IMR-90 (cell line): ENCODE results near the gene BPIFB2. TPM values are rescaled to one million over a fixed set of nuclear protein-coding genes. Genes with fewer than 3 reads are reported as not detected.

Source experiments
- ATAC-seq: fragments of 200-7000 bp; cut with Tn5 transposase; 2 replicates; pipeline ENCODE4 v1.9.1; 2020; ENCODE audit warnings: low read depth, mild to moderate bottlenecking, moderate library complexity
- BruUV-seq: library from RNA; stranded (reverse); fragments of 400-500 nt; replicated peaks from 2 replicates; lab custom pipeline; 2021; lab: Mats Ljungman, UMichigan
- CTCF ChIA-PET: fragments of 300-600 bp; formaldehyde crosslinking; extraction: SDS; loops from one replicate; lab custom pipeline; 2021; ENCODE audit warnings: antibody characterized with exemption; lab: Yijun Ruan, JAX
- POLR2A ChIA-PET: fragments of 300-600 bp; sonication (Branson Sonifier 250); formaldehyde crosslinking; loops from one replicate; lab custom pipeline; 2022; ENCODE audit warnings: antibody characterized with exemption; ENCODE audit not compliant: unreplicated experiment; lab: Charles Lee
- DNase-seq: peaks from one replicate; pipeline ENCODE4 v3.0.0; 2013
- H2AFZ ChIP-seq: replicated peaks from 2 replicates; pipeline ENCODE3; 2013; ENCODE audit warnings: low read length, mild to moderate bottlenecking; ENCODE audit not compliant: poor library complexity
- H2AK5ac ChIP-seq: 2 replicates; pipeline ENCODE4 v1.6.1; 2013; ENCODE audit warnings: low read depth, low read length, inconsistent platforms
- H2AK9ac ChIP-seq: replicated peaks from 2 replicates; pipeline ENCODE3; 2013; ENCODE audit warnings: mild to moderate bottlenecking, low read depth, low read length, moderate library complexity; ENCODE audit not compliant: poor library complexity
- H2BK120ac ChIP-seq: 2 replicates; pipeline ENCODE4 v1.6.1; 2013; ENCODE audit warnings: low read depth, low read length, inconsistent platforms
- H2BK15ac ChIP-seq: 3 replicates; pipeline ENCODE4 v1.6.1; 2013; ENCODE audit warnings: low read depth, low read length, inconsistent platforms
- H2BK20ac ChIP-seq: 2 replicates; pipeline ENCODE4 v1.6.1; 2013; ENCODE audit warnings: low read depth, mild to moderate bottlenecking, inconsistent platforms, low read length, moderate library complexity
- H2BK5ac ChIP-seq: 2 replicates; pipeline ENCODE4 v1.6.1; 2013; ENCODE audit warnings: mild to moderate bottlenecking, low read depth, low read length, inconsistent platforms; ENCODE audit not compliant: poor library complexity, severe bottlenecking
- H3K14ac ChIP-seq: replicated peaks from 2 replicates; pipeline ENCODE4 v1.6.1; 2013; ENCODE audit warnings: low read depth, low read length, inconsistent platforms
- H3K18ac ChIP-seq: 2 replicates; pipeline ENCODE4 v1.6.1; 2013; ENCODE audit warnings: low read depth, low read length, control low read depth
- H3K23ac ChIP-seq: 2 replicates; pipeline ENCODE4 v1.6.1; 2013; ENCODE audit warnings: low read depth, low read length, inconsistent platforms
- H3K27ac ChIP-seq: 2 replicates; pipeline ENCODE4 v1.5.1; 2013; ENCODE audit warnings: mild to moderate bottlenecking, control low read depth, low read length; ENCODE audit not compliant: insufficient read depth
- H3K27me3 ChIP-seq: 2 replicates; pipeline ENCODE4 v1.6.1; 2013; ENCODE audit warnings: low read length; ENCODE audit not compliant: control insufficient read depth, insufficient read depth
- H3K36me3 ChIP-seq: 2 replicates; pipeline ENCODE4 v1.6.1; 2013; ENCODE audit warnings: low read length, mixed read lengths; ENCODE audit not compliant: control insufficient read depth, insufficient read depth
- H3K4ac ChIP-seq: 2 replicates; pipeline ENCODE4 v1.6.1; 2013; ENCODE audit warnings: low read depth, low read length, inconsistent platforms
- H3K4me1 ChIP-seq: 2 replicates; pipeline ENCODE4 v1.6.1; 2013; ENCODE audit warnings: low read length, mixed read lengths; ENCODE audit not compliant: control insufficient read depth, insufficient read depth
- H3K4me2 ChIP-seq: 2 replicates; pipeline ENCODE4 v1.6.1; 2013; ENCODE audit warnings: low read depth, mild to moderate bottlenecking, control low read depth, low read length, moderate library complexity
- H3K4me3 ChIP-seq: 2 replicates; pipeline ENCODE4 v1.5.1; 2013; ENCODE audit warnings: low read depth, mild to moderate bottlenecking, control low read depth, low read length, moderate library complexity; ENCODE audit not compliant: insufficient read depth
- H3K56ac ChIP-seq: 2 replicates; pipeline ENCODE4 v1.6.1; 2013; ENCODE audit warnings: low read length, inconsistent platforms; ENCODE audit not compliant: insufficient read depth; ENCODE audit errors: extremely low read depth
- H3K79me1 ChIP-seq, 2 experiments: 2 replicates each; pipeline ENCODE4 v1.6.1; 2013; ENCODE audit warnings: low read length in 2 of 2, inconsistent platforms in 1 of 2, low read depth in 1 of 2
- H3K9ac ChIP-seq: 2 replicates; pipeline ENCODE4 v1.6.1; 2013; ENCODE audit warnings: low read depth, low read length, control low read depth
- H3K9me1 ChIP-seq: 2 replicates; pipeline ENCODE4 v1.6.1; 2013; ENCODE audit warnings: low read length, inconsistent platforms; ENCODE audit not compliant: insufficient read depth
- H3K9me3 ChIP-seq: 2 replicates; pipeline ENCODE4 v1.6.1; 2013; ENCODE audit warnings: low read length; ENCODE audit not compliant: control insufficient read depth, insufficient read depth
- H4K20me1 ChIP-seq: 2 replicates; pipeline ENCODE4 v1.6.1; 2013; ENCODE audit warnings: low read length, inconsistent platforms; ENCODE audit not compliant: insufficient read depth
- H4K5ac ChIP-seq: 2 replicates; pipeline ENCODE4 v1.6.1; 2013; ENCODE audit warnings: mild to moderate bottlenecking, low read depth, low read length, control low read depth
- H4K8ac ChIP-seq, 2 experiments: 2 replicates each; pipeline ENCODE4 v1.6.1; 2013; ENCODE audit warnings: low read depth in 2 of 2, low read length in 2 of 2, control low read depth in 1 of 2, inconsistent platforms in 1 of 2
- H4K91ac ChIP-seq: 2 replicates; pipeline ENCODE4 v1.6.1; 2013; ENCODE audit warnings: low read depth, low read length, inconsistent platforms; ENCODE audit not compliant: insufficient read depth
- BHLHE40 ChIP-seq: fragments of 150-350 bp; IDR thresholded peaks from 2 replicates; pipeline ENCODE4 v1.6.1; 2016; ENCODE audit warnings: mild to moderate bottlenecking, low read depth, low read length
- CEBPB ChIP-seq: IDR thresholded peaks from 2 replicates; pipeline ENCODE4 v1.6.1; 2012; ENCODE audit warnings: low read depth, low read length, improper control_type of control experiment
- CHD1 ChIP-seq: IDR thresholded peaks from 2 replicates; pipeline ENCODE4 v1.6.1; 2012; ENCODE audit warnings: low read depth, low read length, improper control_type of control experiment
- NFE2L2 ChIP-seq: fragments of 150-350 bp; IDR thresholded peaks from 2 replicates; pipeline ENCODE4 v1.6.1; 2016; ENCODE audit warnings: low read depth, mild to moderate bottlenecking, low read length
- POLR2A ChIP-seq: IDR thresholded peaks from 2 replicates; pipeline ENCODE4 v1.6.1; 2012; ENCODE audit warnings: mild to moderate bottlenecking, low read depth, low read length
- WGBS, 2 experiments: methylation state at CpG; one replicate each; pipeline versions ENCODE4 v1.1.5 to v1.1.7; 2013; ENCODE audit warnings: missing lambda C conversion rate in 2 of 2; ENCODE audit not compliant: insufficient read length in 1 of 2; ENCODE audit errors: extremely low coverage in 2 of 2; 5-methylcytosine and 5-hydroxymethylcytosine counted together
- dilution Hi-C: fragments of 300-500 bp; cut with HindIII; formaldehyde crosslinking; loops from one replicate; pipeline ENCODE4 v1.14.3; 2018; ENCODE audit warnings: low sequenced_read_pairs; ENCODE audit not compliant: unreplicated experiment
- in situ Hi-C: fragments of 300-500 bp; cut with MboI; formaldehyde crosslinking; loops from 3 replicates; pipeline ENCODE4 v1.14.3; 2019; ENCODE audit warnings: low sequenced_read_pairs, inconsistent platforms, mixed read lengths
- intact Hi-C: fragments of 100-400 bp; cut with micrococcal nuclease; formaldehyde crosslinking; loops from 2 replicates; pipeline ENCODE4 v1.10.0; 2022
- polyA plus RNA-seq, 3 experiments: library from polyadenylated mRNA; depleted of rRNA; stranded (reverse); fragments of >200 nt; gene quantifications; 2 replicates each; pipeline ENCODE4 v1.2.3, GENCODE V29; 2012; ENCODE audit warnings: low replicate concordance in 1 of 3
- total RNA-seq: library from RNA; depleted of rRNA; stranded (reverse); fragments of >200 nt; gene quantifications from 2 replicates; pipeline ENCODE4 v1.2.3, GENCODE V29; 2012
- TF ChIP-seq, protein P1 (sequence below): conservative IDR thresholded peaks from 2 replicates; pipeline ENCODE4 v1.5.1; 2012; ENCODE audit warnings: mild to moderate bottlenecking, low read depth, low read length, improper control_type of control experiment
- TF ChIP-seq, protein P2 (sequence below): fragments of 150-350 bp; IDR thresholded peaks from 2 replicates; pipeline ENCODE4 v1.6.1; 2016; ENCODE audit warnings: low read depth, mild to moderate bottlenecking, low read length, moderate library complexity, borderline replicate concordance

Gene BPIFB2
- total and polyA plus RNA-seq, 2 of the 4 experiments (the other 2 are of a cell fraction) = not detected

DNA sequence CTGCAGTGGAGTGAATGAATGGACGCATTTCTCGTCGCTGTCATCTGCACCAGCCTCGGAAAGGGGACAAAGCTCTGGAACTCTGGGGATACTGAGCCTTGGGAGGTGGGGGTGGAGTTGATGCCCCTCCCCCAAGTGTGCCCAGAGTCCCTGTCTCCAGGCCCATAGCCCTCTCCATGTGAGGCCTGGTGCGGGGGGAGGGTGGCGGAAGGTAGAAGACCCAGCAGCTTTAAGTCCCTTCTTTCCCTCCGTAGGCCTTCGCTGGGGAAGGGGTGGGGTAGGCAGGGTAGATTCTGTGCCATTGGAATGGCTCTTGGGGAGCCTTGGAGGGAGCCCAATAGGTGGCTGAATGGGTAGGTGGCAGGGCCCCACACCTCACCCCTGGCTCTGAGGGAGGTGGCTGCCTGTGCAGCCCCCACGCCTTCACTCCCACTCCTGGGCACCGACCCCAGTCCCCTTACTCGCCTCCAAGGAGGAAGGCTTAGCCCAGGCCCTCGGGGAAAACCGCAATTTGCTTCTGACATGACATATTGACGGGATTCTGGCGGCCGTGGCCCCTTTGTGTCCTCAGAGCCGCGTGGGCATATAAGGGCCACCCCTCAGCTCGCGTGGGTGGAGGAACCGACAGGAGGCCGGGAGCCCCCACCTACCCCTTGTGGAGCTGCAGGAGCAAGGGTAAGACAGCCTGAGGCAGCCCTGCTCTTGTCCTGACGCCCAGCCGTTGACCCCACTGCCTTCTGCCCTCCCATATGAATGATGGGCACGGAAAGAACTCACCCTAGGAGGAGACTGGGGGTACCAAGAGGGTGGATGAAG lies 46.0 kb downstream of the BPIFB2 start, which contains the start of gene BPIFB3:
Gene BPIFB3 (plus strand): TSS at position 613 of the 816 bp plus-strand sequence. CDS start 1,533 bp downstream, outside the sequence.
- H3K27ac ChIP-seq = no peak within 1 kb of the TSS
- no TSS peak for BruUV-seq
- no peak within 1 kb of the TSS for H3K4me2 ChIP-seq
- ChIA-PET POLR2A (no interaction called here), CTCF (no interaction called here)
- H3K79me1 ChIP-seq = no peaks in the 10 kb centered on the region
- H2AFZ ChIP-seq = no peak within 1 kb of the TSS
- no peak within 1 kb of the TSS for H3K14ac ChIP-seq
- H4K91ac ChIP-seq = no peak within 1 kb of the TSS
- H2BK120ac ChIP-seq = no peak within 1 kb of the TSS
- no peak within 1 kb of the TSS for H3K4me3 ChIP-seq
- TF ChIP-seq, protein P1, sequence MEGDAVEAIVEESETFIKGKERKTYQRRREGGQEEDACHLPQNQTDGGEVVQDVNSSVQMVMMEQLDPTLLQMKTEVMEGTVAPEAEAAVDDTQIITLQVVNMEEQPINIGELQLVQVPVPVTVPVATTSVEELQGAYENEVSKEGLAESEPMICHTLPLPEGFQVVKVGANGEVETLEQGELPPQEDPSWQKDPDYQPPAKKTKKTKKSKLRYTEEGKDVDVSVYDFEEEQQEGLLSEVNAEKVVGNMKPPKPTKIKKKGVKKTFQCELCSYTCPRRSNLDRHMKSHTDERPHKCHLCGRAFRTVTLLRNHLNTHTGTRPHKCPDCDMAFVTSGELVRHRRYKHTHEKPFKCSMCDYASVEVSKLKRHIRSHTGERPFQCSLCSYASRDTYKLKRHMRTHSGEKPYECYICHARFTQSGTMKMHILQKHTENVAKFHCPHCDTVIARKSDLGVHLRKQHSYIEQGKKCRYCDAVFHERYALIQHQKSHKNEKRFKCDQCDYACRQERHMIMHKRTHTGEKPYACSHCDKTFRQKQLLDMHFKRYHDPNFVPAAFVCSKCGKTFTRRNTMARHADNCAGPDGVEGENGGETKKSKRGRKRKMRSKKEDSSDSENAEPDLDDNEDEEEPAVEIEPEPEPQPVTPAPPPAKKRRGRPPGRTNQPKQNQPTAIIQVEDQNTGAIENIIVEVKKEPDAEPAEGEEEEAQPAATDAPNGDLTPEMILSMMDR = no peak
- no peak for TF ChIP-seq CEBPB
- TF ChIP-seq, protein P2, sequence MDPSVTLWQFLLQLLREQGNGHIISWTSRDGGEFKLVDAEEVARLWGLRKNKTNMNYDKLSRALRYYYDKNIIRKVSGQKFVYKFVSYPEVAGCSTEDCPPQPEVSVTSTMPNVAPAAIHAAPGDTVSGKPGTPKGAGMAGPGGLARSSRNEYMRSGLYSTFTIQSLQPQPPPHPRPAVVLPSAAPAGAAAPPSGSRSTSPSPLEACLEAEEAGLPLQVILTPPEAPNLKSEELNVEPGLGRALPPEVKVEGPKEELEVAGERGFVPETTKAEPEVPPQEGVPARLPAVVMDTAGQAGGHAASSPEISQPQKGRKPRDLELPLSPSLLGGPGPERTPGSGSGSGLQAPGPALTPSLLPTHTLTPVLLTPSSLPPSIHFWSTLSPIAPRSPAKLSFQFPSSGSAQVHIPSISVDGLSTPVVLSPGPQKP = no peak
- no peak for TF ChIP-seq CHD1
- TF ChIP-seq POLR2A = no peak
- no peak for TF ChIP-seq BHLHE40
- TF ChIP-seq NFE2L2 = no peak
- no peak within 1 kb of the TSS for H2AK9ac ChIP-seq
- ATAC-seq (no peak), DNase-seq (no peak)
- no peaks in the 10 kb centered on the region for H3K9me3 ChIP-seq
- no peak within 1 kb of the TSS for H2BK5ac ChIP-seq
- H4K8ac ChIP-seq = no peak within 1 kb of the TSS
- no peak within 1 kb of the TSS for H2BK15ac ChIP-seq
- H3K27me3 ChIP-seq = peaks cover 2% of the 10 kb centered on the region; the same call in 1 of the 2 replicates
- no peak within 1 kb of the TSS for H3K56ac ChIP-seq
- intact Hi-C loops = no loop called here
- no peaks in the 10 kb centered on the region for H3K36me3 ChIP-seq
- 50% methylated on average over 8 of the region's 25 CpGs; no CpG with 5 or more reads in 1 of the 2 experiments for WGBS, 2 experiments
- no peaks in the 10 kb centered on the region for H3K4me1 ChIP-seq
- dilution Hi-C loops = no loop called here
- in situ Hi-C loops = no loop called here
- no peak within 1 kb of the TSS for H3K4ac ChIP-seq
- no peak within 1 kb of the TSS for H4K5ac ChIP-seq
- no peak within 1 kb of the TSS for H3K18ac ChIP-seq
- H3K23ac ChIP-seq = no peak within 1 kb of the TSS
- H2AK5ac ChIP-seq = no peak within 1 kb of the TSS
- no peak within 1 kb of the TSS for H2BK20ac ChIP-seq
- H3K9me1 ChIP-seq = no peaks in the 10 kb centered on the region
- H3K9ac ChIP-seq = no peak within 1 kb of the TSS
- H4K20me1 ChIP-seq = no peaks in the 10 kb centered on the region
